ENCODE data around the gene SEMA7A.

DNA sequence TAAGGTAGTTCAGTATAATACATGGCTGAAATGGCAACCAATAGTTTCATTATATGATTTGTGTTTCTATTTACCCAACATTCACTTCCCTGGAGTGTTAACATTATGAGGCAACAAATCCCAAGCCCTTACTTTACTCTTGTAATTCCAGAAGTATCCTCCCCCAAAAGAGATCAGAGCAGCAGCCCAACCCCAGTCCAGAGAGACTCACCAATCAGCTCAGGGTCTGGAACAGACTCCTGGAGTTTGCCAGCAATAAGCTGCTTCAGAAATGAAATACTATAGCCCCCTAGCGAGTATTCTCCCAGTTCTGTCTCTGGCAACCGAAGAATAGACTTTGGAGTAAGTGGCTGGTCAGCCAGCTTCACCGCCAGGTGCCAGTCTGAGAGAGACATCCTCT lies 24.7 kb upstream of the SEMA7A start:
- no peak for TF ChIP-seq POLR2A (IDR thresholded peaks at IDR 0.05)
- TF ChIP-seq, protein P1, sequence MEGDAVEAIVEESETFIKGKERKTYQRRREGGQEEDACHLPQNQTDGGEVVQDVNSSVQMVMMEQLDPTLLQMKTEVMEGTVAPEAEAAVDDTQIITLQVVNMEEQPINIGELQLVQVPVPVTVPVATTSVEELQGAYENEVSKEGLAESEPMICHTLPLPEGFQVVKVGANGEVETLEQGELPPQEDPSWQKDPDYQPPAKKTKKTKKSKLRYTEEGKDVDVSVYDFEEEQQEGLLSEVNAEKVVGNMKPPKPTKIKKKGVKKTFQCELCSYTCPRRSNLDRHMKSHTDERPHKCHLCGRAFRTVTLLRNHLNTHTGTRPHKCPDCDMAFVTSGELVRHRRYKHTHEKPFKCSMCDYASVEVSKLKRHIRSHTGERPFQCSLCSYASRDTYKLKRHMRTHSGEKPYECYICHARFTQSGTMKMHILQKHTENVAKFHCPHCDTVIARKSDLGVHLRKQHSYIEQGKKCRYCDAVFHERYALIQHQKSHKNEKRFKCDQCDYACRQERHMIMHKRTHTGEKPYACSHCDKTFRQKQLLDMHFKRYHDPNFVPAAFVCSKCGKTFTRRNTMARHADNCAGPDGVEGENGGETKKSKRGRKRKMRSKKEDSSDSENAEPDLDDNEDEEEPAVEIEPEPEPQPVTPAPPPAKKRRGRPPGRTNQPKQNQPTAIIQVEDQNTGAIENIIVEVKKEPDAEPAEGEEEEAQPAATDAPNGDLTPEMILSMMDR (IDR thresholded peaks at IDR 0.05) = no peak

Data from transverse colon (tissue), 3 donors.